HEK293 (cell line): ENCODE results near the gene LEP.

Experiments used
- CTCF ChIP-seq: fragments of 450-650 bp; formaldehyde crosslinking; IDR thresholded peaks from 2 replicates; pipeline ENCODE4 v1.5.1; 2016; ENCODE audit warnings: missing biosample characterization, missing genetic modification characterization
- MZF1 ChIP-seq: fragments of 450-650 bp; formaldehyde crosslinking; IDR thresholded peaks from 2 replicates; pipeline ENCODE4 v1.5.1; 2017; ENCODE audit warnings: missing biosample characterization, missing genetic modification characterization, borderline replicate concordance
- PBX3 ChIP-seq: sonication (generic); formaldehyde crosslinking; IDR thresholded peaks from 2 replicates; pipeline ENCODE4 v1.8.1; 2022; ENCODE audit warnings: mild to moderate bottlenecking, moderate library complexity, missing genetic modification reagents
- ZBTB11 ChIP-seq: fragments of 450-650 bp; formaldehyde crosslinking; conservative IDR thresholded peaks from 2 replicates; pipeline ENCODE4 v1.5.1; 2016; ENCODE audit warnings: low read depth, missing biosample characterization, missing genetic modification characterization
- ZNF24 ChIP-seq: fragments of 450-650 bp; formaldehyde crosslinking; IDR thresholded peaks from 2 replicates; pipeline ENCODE4 v1.5.1; 2016; ENCODE audit warnings: missing biosample characterization, missing genetic modification characterization
- ZNF274 ChIP-seq, 2 experiments: fragments of 200-500 bp in 1 of 2; fragments of 450-650 bp in 1 of 2; sonication (Bioruptor generic) in 1 of 2; formaldehyde crosslinking in 1 of 2; IDR thresholded peaks; 2 replicates each; pipeline versions ENCODE4 v1.5.1 to v1.6.1; 2014 to 2016; ENCODE audit warnings: borderline replicate concordance in 1 of 2, inconsistent platforms in 1 of 2, low read length in 1 of 2, missing biosample characterization in 1 of 2, missing genetic modification characterization in 1 of 2
- ZNF488 ChIP-seq: fragments of 450-650 bp; formaldehyde crosslinking; IDR thresholded peaks from 2 replicates; pipeline ENCODE4 v1.5.1; 2016; ENCODE audit warnings: missing biosample characterization, missing genetic modification characterization
- ZNF513 ChIP-seq: fragments of 450-650 bp; IDR thresholded peaks from 2 replicates; pipeline ENCODE4 v1.5.1; 2018; ENCODE audit warnings: missing biosample characterization, missing genetic modification characterization
- ZNF555 ChIP-seq: fragments of 450-650 bp; formaldehyde crosslinking; conservative IDR thresholded peaks from 2 replicates; pipeline ENCODE4 v1.5.1; 2017; ENCODE audit warnings: missing biosample characterization, mild to moderate bottlenecking, missing genetic modification characterization, inconsistent platforms

- TF ChIP-seq ZNF513 (tag by site-specific recombination) (no peak), CTCF (tag by site-specific recombination) (no peak), ZNF24 (no peak), ZBTB11 (tag by site-specific recombination) (no peak), ZNF555 (tag by site-specific recombination) (no peak), ZNF488 (no peak), ZNF274 (IDR thresholded peaks at IDR 0.05; ENCODE audit: low read length) (no peak), ZNF274 (tag by site-specific recombination; IDR thresholded peaks at IDR 0.05; ENCODE audit: borderline replicate concordance) (no peak), MZF1 (tag by site-specific recombination) (no peak), PBX3 (no peak)
These were observed 21.4 kb upstream of the LEP start for GRCh38 chr7:128219636-128220035.
